ENCODE data around the gene ASIC1. TPM values are rescaled to one million over a fixed set of nuclear protein-coding genes. Genes with fewer than 3 reads are reported as not detected.
"Not testable (repeated sequence)": the region's sequence is repeated elsewhere in the genome, so short reads cannot be mapped to it uniquely, and the experiment has no call there.

ASIC1 gene
- 40.0 TPM for polyA plus RNA-seq (2012; ENCODE audit: insufficient read depth, insufficient read length)

DNA sequence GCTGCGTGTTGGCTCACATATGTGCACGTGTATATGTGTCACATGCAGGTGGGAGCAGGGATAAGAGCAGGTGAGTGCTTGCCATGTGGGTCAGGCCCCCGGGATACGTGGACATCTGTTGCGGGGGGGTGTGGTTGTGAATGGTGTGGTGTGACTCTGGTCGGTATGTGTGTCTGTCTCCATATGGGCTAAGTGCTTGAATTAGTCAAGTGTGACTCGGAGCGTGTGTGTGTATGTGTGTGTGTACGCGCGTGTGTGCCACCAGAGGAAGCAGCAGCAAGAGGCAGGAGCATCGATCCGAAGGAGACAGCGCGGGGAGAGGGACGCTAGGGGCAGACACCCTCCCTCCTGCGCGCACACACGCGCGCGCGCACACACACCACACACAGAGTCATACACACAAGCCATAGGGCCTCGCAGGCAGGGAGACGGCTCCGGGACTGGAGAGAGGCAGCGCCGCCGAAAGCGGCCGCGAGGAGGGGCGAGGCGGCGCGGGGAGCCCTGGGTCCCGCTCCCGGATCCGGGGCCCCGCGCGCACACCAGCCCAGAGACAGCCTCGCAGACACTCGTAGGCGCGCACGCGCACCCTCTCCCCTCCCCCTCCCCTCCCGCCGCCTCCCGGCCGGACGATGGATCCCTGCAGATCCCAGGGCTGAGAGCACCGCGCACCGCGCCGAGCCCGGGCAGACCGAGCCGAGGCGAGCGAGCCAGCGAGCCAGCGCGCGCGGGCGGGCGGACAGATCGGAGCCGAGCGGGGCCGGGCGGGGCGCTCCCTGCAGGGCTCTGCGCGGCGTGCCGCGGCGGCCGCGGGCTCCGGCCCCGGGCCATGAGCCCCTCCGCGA is at the start of gene ASIC1:
Gene ASIC1 (plus strand): TSS at position 597 of the 842 bp plus-strand sequence. CDS start 1,171 bp downstream, outside the sequence.
- peak; percentile 66 for DNase-seq (ENCODE audit: low read depth, low spot score)

DNA sequence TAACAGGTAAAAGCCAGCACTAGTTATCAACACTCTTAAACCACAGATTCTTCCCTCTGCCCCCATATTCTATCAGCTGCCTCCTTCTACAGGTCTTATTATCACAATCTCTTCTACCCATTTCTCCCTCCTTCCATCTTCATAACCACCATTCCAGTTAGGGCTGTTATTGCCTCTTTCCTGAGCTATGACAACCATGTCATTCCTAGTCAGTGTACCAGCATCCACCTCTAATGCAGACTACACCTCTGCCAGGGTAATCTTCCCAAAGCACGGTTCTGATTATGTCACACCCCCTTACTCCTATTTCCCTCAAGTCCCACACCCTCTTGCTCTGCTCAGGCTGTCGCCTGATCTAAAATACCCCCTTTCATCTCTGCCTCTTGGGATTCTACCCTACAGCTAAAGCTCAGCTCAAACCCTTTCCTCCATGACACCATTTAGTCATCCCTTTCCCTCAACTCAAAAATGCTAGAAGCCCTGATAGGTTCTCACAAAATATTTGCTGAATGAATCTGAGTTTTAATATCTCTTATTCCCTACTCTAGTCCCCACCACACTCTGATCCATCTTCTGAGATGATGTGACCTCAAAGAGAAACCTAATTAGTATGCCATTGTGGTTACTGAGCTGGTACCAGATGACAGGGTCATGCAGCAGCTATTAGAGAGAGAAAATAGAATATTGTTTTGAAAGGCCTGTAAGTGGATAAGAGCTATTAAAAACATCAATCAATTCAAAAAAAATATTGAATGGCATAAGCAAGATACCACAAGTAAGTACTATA is 43.8 kb upstream of the ASIC1 start:
- no peak overlapping the region for H3K4me3 ChIP-seq (ENCODE audit: low read length)
- no peak for DNase-seq (ENCODE audit: low read depth, low spot score)

More for the DNA sequence above, at the start of gene ASIC1:
- peak within 1 kb of the TSS; percentile 56 for H3K4me3 ChIP-seq (ENCODE audit: low read length)

DNA sequence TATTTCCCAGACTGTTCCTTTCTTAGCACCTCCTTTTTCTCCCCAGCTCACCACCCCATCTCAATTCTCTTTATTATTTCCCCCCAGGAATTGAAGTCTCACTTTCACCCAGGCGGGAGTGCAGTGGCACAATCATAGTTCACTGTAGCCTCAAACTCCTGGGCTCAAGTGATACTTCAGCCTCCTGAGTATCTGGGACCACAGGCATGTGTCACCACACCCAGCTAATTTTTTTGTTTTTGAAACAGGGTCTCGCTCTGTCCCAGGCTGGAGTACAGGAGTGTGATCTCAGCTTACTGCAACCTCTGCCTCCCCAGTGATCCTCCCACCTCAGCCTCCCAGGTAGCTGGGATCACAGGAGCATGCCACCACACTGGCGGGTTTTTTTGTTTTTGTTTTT is 43.1 kb upstream of the ASIC1 start:
- no peak overlapping the region for H3K4me3 ChIP-seq (ENCODE audit: low read length)
- DNase-seq (ENCODE audit: low read depth, low spot score) = no peak

DNA sequence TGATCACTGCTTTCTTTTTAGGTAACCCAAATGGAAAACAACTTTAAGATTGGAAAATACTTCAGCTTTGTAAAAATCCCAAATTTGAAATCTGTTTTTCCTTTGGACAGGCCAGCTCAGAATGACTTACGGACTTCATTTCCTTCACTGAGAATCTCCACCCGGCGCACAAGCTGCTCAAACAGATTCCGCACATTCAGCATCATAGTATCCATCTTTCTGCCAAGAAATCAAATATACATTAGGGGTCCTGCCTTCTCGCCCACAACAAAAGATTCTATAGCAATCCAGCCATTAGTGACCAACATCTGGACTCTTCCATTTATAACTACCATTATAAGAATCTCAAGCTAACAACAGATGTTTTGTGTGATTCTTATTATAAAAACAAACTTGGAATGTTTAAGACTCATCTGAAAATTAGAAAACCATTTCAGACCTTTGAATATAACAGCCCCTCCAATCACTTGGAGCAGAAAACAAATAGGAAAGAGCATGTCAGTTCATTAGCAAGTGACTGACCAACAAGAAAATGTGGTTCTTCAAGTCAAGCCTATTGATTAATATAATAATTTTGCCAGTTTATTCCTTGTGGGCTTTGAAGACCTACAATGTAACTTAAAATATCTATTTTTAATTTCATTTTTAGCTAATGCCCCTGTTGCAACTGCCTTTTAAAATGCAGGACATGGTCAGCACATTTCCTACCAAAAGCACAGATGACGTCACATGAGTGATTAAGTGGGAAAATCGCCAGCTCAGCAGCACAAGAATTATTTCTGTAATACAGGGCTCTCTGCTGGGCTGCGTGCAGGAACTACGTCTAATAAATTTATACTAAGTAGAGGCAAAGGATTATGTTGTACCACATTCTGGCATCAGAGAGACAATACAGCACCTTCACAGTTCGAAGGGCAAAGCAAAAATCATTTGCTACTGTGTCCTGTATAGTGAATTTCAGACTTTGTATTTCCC is 40.6 kb upstream of the ASIC1 start:
- H3K4me3 ChIP-seq (ENCODE audit: low read length) = no peak overlapping the region
- no peak for DNase-seq (ENCODE audit: low read depth, low spot score)

DNA sequence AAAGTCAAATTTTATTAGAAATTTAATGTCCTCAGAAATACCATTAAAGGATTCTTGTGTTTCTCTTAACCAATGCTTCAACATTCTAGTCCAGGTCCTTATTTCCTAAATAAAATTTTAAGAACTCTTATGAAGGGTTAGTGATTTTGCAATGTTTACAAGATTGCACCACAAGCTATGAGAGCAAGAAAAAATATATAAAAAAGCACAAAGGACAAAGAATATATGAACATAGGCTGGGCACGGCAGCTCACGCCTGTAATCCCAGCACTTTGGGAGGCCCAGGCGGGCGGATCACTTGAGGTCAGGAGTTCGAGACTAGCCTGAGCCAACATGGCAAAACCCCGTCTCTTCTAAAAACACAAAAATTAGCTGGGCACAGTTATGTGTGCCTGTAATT is 39.8 kb upstream of the ASIC1 start:
- no peak overlapping the region for H3K4me3 ChIP-seq (ENCODE audit: low read length)
- DNase-seq (ENCODE audit: low read depth, low spot score) = no peak

DNA sequence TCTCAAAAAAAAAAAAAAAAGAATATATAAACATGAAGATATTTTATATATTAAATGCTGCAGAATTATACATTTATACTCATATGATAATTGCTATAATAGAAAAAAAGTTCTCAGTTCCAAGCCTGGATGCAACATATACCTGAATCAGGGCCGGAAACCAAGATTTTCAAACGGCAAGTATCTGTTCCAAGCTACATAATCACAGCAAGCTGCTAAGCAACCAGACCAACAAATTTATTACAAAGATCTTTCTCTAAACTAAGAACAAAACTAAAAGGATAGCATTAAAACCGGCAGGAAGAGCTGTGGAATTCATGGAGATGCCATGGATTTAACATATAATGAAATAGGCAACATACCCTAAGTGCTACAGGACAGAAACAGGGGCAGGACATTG is 39.2 kb upstream of the ASIC1 start:
- H3K4me3 ChIP-seq (ENCODE audit: low read length) = no peak overlapping the region
- DNase-seq (ENCODE audit: low read depth, low spot score) = no peak

DNA sequence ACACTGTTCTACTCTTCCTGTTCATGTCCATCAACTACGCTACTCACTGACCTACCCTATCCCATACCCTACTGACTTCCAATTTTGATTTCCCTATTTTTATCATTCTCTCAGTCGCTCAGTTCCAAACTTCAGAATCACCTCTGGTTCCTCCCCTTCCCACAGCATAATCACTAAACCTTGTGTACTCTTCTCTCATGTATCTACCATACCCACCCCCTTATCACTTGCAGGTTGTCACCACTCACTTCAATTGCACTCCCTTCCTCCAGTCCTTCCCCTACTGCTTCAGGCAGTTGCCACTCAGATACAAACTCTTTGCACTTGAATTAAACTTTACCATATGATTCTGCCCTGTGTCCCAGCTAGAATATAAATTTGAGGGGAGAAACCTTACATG is 38.4 kb upstream of the ASIC1 start:
- H3K4me3 ChIP-seq (ENCODE audit: low read length) = no peak overlapping the region
- no peak for DNase-seq (ENCODE audit: low read depth, low spot score)

DNA sequence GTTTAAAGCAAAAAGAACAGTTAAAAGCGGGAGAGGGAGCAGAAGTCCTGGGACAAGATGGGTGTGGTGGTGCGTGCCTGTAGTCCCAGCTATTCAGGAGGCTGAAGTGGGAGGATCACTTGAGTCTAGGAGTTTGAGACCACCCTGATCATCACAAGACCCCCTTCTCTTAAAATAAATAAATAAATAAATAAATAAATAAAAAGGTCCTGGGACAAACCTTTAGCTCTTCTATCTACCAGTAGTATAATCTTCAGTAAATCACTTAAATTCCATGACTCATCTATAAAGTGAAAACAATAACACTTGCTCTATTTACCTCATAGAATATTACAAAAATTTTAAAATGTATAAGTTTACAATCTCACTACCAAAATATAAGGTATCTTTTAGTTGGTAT is 37.9 kb upstream of the ASIC1 start:
- no peak for DNase-seq (ENCODE audit: low read depth, low spot score)
- H3K4me3 ChIP-seq (ENCODE audit: low read length) = no peak overlapping the region

DNA sequence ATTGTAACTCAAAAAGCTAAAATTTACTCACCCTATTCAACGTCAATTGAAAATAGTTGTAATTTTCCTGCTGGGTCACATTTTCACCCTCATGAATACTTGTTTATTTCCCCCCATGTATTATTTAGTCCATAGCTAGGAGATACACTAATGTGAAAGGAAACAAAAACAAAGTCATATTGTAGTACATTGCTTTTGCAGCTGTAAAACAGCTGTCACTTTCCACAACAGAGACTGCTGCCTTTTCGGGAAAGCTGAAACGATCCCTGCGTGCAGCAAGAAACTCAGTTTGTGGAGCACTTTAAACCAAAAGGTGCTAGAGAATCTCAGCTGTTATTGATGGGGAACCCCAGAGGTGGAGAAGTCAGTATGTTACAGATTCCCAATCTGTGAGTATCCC is 36.4 kb upstream of the ASIC1 start:
- no peak overlapping the region for H3K4me3 ChIP-seq (ENCODE audit: low read length)
- DNase-seq (ENCODE audit: low read depth, low spot score) = no peak

DNA sequence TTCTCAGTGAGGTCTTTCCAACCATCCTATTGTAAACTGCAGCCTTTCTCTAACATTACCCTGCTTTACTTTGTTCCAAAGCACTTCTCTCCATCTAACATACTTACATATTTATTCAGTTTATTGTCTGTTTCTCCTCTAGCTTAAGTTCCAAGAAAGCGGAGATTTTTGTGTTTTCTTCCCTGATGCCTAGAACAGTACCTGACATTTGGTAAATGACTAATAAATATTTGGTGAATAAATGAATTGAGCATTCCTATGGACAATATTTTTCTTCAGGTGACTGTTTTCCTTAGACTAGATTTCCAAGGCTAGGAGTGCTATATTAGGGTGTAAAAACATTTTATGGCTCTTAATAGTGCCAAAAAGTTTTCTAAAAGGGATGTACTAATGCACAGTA is 34.5 kb upstream of the ASIC1 start:
- no peak overlapping the region for H3K4me3 ChIP-seq (ENCODE audit: low read length)
- no peak for DNase-seq (ENCODE audit: low read depth, low spot score)

DNA sequence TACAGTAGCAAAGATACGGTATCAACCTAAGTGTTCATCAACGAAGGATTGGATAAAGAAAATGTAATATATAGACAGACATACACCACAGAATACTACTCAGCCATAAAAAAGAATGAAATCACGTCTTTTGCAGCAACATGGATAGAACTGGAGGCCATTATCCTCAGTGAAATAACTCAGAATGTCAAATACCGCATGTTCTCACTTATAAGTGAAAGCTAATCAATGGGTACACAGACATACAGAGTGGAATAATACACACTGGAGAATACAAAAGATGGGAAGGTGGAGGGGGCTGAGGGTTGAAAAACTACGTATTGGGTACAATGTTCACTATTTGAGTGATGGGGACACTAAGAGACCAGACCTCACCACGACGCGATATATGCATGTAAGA is 33.2 kb upstream of the ASIC1 start:
- peak overlapping the region; percentile 93 for H3K4me3 ChIP-seq (ENCODE audit: low read length)
- DNase-seq (ENCODE audit: low read depth, low spot score) = no peak

DNA sequence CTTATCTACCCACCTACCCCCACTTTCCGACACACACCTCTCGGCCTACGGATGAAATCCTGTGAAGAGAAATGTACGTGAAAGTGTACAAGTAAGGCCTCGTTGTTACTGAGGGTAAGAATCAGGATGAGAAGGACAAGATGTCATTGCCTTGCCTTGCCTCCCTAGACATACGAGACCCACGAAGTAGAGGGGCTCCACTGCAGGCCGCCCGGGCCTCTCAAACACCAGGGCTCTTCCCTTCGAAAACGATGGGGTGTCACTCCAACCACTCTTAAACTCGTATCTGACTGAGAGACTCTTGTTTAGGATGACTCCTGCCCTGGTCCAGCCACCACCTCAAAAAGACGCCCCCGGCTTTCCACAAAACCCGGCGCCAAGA is 32.6 kb upstream of the ASIC1 start:
- no peak for DNase-seq (ENCODE audit: low read depth, low spot score)
- H3K4me3 ChIP-seq (ENCODE audit: low read length) = peak overlapping the region; percentile 93

DNA sequence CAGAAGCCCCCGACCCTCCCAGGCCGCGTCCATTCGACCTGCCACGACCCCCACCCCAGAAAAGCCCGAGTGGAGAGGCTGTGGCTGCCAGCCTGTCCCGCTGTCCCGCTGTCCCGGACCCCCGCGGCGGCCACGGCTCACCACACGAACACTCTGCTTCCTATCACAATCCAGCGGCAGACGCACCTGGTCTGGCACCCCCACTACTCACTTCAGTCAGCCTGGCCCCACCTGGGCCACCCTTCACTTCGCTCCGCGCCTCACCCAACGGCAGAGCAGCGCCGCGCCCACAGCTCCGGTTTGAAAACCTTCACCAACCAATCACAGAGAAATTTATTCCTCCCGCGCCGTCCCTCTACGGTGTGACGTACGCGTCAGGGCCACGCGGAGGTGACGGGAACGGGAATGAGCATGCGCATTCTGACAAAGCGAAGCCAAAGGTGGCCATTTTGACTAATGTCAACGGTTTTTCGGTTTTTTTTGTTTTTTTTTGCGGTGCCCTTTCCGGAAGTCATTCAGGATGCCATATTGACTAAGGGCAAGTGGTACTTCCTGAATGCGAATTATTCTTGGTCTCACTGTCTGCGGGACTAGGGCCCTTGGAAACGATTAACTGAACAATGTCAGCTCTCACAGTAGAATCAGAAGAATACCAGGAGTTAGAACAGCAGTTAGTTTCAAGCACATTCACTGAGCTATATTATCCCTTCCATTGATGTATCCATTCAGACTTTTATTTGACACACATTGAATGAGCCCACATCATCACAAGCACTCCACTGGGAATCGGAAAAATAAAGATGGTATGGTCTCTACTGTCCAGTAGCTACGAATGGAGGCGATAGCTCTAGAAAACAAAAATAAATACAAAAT is 32.0 kb upstream of the ASIC1 start, which contains the start of gene RACGAP1:
Gene RACGAP1 (minus strand): TSS at position 308 of the 873 bp plus-strand sequence. CDS start 8,779 bp downstream, outside the sequence.
- H3K4me3 ChIP-seq (ENCODE audit: low read length) = peak within 1 kb of the TSS; percentile 93
- DNase-seq (ENCODE audit: low read depth, low spot score) = peak; percentile 99

DNA sequence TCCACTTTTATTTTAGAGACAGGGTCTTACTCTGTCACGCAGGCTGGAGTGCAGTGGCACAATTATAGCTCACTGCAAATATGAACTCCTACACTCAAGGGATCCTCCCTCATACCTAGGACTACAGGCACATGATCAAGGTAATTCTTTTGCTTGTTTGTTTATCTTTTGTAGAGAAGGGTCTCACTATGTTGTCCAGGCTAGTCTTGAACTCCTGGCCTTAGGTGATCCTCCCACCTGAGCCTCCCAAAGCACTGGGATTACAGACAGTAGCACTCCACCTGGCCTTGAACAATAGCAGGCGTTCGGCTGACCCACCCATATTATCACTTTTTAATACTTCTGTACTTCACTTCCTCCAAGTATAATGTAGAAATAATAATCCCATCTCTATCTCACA is 30.7 kb upstream of the ASIC1 start:
- no peak for DNase-seq (ENCODE audit: low read depth, low spot score)

DNA sequence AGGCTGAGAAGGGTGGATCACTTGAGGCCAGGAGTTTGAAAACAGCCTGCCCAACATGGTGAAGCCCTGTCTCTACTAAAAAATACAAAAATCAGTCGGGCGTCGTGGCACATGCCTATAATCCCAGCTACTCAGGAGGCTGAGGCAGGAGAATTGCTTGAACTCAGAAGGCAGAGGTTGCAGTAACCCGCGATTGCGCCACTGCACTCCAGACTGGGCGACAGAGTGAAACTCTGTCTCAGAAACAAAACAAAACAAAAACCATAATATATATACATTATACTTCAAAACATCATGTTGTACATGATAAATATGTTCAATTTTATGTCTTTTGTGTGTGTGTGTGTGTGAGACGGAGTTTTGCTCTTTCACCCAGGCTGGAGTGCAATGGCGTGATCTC is 26.9 kb upstream of the ASIC1 start:
- DNase-seq (ENCODE audit: low read depth, low spot score); H3K4me3 ChIP-seq (ENCODE audit: low read length): not testable (repeated sequence)

More for the DNA sequence above, 30.7 kb upstream of the ASIC1 start:
- H3K4me3 ChIP-seq (ENCODE audit: low read length) = no peak overlapping the region

DNA sequence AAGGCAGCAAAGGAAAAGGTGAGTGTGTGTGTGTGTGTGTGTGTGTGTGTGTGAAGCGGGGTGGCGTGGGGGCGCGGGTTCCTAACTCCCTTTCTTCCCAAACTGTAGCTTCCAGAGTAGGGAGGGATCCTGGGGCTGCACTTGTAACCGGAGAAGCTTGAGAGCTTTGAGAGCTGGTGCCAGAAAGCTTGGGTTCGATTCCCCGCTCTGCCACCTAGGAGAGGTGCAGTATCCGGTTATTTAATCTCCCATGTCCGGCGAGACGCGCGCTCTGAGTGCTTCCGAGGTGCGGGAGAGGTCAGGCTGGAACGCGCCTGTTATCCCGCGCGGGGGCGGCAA is 24.9 kb upstream of the ASIC1 start:
- DNase-seq (ENCODE audit: low read depth, low spot score) = no peak
- H3K4me3 ChIP-seq (ENCODE audit: low read length) = no peak overlapping the region

DNA sequence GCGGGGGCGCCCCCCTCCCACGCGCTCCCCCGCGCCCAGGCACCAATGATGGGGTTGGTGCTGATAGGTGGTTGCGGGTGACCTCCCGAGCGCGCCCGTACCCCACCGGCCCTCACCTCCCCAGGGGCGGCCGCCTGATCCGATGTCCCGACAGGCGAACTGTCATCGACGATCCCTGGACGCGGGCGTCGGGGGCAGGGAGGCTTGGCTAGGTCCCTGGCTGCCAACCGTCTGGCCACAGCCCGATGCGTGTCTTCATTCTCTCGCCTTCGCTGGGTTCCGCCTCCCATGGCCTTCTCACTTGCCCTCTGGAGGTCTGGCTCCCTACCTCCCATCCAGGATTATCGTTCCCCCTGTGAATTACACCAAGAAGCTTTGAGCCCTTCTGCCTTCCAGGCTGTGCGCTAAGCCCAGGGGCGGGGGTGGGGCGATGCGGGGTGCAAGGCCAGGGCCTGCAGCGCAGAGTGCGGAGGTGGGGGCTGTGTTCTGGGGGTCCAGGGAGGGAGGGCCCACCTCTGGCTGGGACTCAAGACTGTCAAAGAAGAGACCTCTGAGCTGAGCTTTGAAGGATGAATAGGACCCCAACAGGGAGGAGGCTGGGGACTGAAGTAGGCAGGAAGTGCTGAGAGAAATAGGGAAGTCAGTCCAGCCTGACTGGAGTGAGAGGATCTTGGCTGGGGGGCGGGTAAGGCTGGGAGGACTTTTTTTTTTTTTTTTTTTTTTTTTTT is 24.4 kb upstream of the ASIC1 start:
- no peak for DNase-seq (ENCODE audit: low read depth, low spot score)
- H3K4me3 ChIP-seq (ENCODE audit: low read length) = no peak overlapping the region

DNA sequence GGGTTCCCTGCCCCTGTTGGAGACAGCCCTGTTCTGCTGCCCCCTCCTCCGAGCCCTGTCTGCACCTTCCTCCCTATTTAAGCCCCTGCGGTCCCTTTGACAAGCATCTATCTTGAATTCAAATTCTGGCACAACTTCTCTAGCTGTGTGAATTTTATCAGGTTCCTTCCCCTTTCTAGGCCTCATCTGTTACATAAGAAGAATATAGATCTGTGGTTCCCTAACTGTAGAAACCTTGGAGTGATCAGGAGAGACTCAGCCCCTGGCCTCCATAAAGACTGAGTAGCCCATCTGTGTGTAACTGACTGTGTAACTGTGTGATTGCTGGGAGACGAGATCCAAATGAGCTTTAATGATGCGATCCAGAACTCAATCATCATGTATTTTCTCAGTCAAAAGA is 19.1 kb upstream of the ASIC1 start:
- no peak for DNase-seq (ENCODE audit: low read depth, low spot score)
- H3K4me3 ChIP-seq (ENCODE audit: low read length) = no peak overlapping the region
